ENCODE data around the gene SLC4A5.
"Not testable (repeated sequence)": the region's sequence is repeated elsewhere in the genome, so short reads cannot be mapped to it uniquely, and the experiment has no call there.

DNA sequence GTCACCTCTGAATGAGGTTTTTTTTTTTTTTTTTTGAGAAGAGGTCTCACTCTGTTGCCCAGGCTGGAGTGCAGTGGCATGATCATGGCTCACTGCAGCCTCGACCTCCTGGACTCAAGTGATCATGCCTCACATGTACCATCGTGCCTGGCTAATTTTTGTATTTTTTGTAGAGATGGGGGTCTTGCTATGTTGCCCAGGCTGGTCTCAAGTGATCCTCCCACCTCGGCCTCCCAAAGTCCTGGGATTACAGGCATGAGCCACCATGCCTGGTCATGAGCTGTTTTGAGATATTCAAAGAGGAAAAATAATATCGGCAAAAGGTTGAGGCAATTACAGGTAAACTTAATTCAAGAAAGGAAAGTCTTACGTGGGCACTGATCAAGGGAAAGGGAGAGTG is 113.4 kb downstream of the SLC4A5 start:
- TF ChIP-seq, protein P1, sequence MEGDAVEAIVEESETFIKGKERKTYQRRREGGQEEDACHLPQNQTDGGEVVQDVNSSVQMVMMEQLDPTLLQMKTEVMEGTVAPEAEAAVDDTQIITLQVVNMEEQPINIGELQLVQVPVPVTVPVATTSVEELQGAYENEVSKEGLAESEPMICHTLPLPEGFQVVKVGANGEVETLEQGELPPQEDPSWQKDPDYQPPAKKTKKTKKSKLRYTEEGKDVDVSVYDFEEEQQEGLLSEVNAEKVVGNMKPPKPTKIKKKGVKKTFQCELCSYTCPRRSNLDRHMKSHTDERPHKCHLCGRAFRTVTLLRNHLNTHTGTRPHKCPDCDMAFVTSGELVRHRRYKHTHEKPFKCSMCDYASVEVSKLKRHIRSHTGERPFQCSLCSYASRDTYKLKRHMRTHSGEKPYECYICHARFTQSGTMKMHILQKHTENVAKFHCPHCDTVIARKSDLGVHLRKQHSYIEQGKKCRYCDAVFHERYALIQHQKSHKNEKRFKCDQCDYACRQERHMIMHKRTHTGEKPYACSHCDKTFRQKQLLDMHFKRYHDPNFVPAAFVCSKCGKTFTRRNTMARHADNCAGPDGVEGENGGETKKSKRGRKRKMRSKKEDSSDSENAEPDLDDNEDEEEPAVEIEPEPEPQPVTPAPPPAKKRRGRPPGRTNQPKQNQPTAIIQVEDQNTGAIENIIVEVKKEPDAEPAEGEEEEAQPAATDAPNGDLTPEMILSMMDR (conservative IDR thresholded peaks at IDR 0.05 in 1 of 2, IDR thresholded peaks at IDR 0.05 in 1 of 2; ENCODE audit: extremely low read depth in 1 of 2, insufficient read depth in 1 of 2, low read depth in 1 of 2, low read length in 2 of 2) = not testable (repeated sequence)
- not testable (repeated sequence) for TF ChIP-seq EZH2 (IDR thresholded peaks at IDR 0.05; ENCODE audit: borderline replicate concordance, low read length)
